Spleen (tissue), 11 donors: ENCODE data around the gene BRD8. TPM values are rescaled to one million over a fixed set of nuclear protein-coding genes. Genes with fewer than 3 reads are reported as not detected.

Source experiments
- DNase-seq: peaks from one replicate; pipeline ENCODE4 v3.0.0-alpha.2; 2020
- H3K27ac ChIP-seq, 8 donors: fragments of 200-600 bp; sonication (generic) in 7 of 8; 1 replicate in 4 of 8; 2 replicates in 4 of 8; pipeline versions ENCODE4 v1.5.0 to v1.8.0; 2016 to 2021; ENCODE audit warnings: inconsistent platforms in 4 of 8, mild to moderate bottlenecking in 4 of 8, moderate library complexity in 1 of 8
- H3K27me3 ChIP-seq, 7 donors: fragments of 200-600 bp; sonication (generic) in 6 of 7; replicated peaks in 1 of 7; 1 replicate in 4 of 7; 2 replicates in 3 of 7; pipeline versions ENCODE4 v1.5.0 to v1.8.0; 2016 to 2021; ENCODE audit warnings: inconsistent platforms in 3 of 7, mild to moderate bottlenecking in 1 of 7
- H3K36me3 ChIP-seq, 6 donors: fragments of 200-600 bp; sonication (generic) in 5 of 6; 1 replicate in 4 of 6; 2 replicates in 2 of 6; pipeline versions ENCODE4 v1.5.0 to v1.8.0; 2016 to 2021; ENCODE audit warnings: inconsistent platforms in 2 of 6
- H3K4me1 ChIP-seq, 6 donors: fragments of 200-600 bp; sonication (generic) in 5 of 6; 1 replicate in 3 of 6; 2 replicates in 3 of 6; pipeline versions ENCODE4 v1.5.0 to v1.8.0; 2016 to 2021; ENCODE audit warnings: inconsistent platforms in 3 of 6
- H3K4me3 ChIP-seq, 8 donors: fragments of 200-600 bp; sonication (generic) in 7 of 8; 1 replicate in 4 of 8; 2 replicates in 4 of 8; pipeline versions ENCODE4 v1.5.0 to v1.8.0; 2016 to 2021; ENCODE audit warnings: inconsistent platforms in 4 of 8, mild to moderate bottlenecking in 4 of 8, moderate library complexity in 2 of 8
- H3K9me3 ChIP-seq, 8 donors: fragments of 200-600 bp; sonication (generic) in 7 of 8; 1 replicate in 4 of 8; 2 replicates in 4 of 8; pipeline versions ENCODE4 v1.5.0 to v1.8.0; 2016 to 2021; ENCODE audit warnings: inconsistent platforms in 4 of 8
- POLR2A ChIP-seq, 3 donors: fragments of 450-650 bp; IDR thresholded peaks; one replicate each; pipeline ENCODE4 v1.5.1; 2017; ENCODE audit warnings: antibody characterized with exemption in 3 of 3, mild to moderate bottlenecking in 1 of 3
- POLR2AphosphoS5 ChIP-seq, 3 donors: sonication (generic); formaldehyde crosslinking; IDR thresholded peaks; one replicate each; pipeline ENCODE4 v1.5.1; 2017; ENCODE audit warnings: antibody characterized with exemption in 3 of 3
- WGBS, 5 donors: extraction: QIAGEN DNeasy Blood & Tissue Kit in 3 of 5; methylation state at CpG; one replicate each; pipeline versions ENCODE4 v1.1.5 to v1.1.7; 2013 to 2018; 5-methylcytosine and 5-hydroxymethylcytosine counted together
- intact Hi-C: fragments of 100-400 bp; cut with DNase I; formaldehyde crosslinking; loops from one replicate; pipeline ENCODE4 v1.15.0; 2023; ENCODE audit warnings: low total_unique reads
- polyA plus RNA-seq, 3 donors: library from polyadenylated mRNA; stranded (reverse); fragments of 200-250 nt; gene quantifications; one replicate each; pipeline ENCODE4 v1.2.1, GENCODE V29; 2013
- total RNA-seq, 7 donors: library from RNA; depleted of rRNA in 3 of 7; stranded (reverse); fragments of >200 nt in 3 of 7; fragmentation: NEBNext Ultra II Directional in 4 of 7; extraction: Animal tissue kit (Norgen Biotek cat#: 25700) in 4 of 7; gene quantifications; one replicate each; pipeline versions ENCODE4 v1.1.0 to v1.2.1, GENCODE V29; 2016 to 2021
- TF ChIP-seq, protein P1 (sequence below), 11 experiments: fragments of 200-600 bp in 7 of 11; fragments of 450-650 bp in 4 of 11; sonication (generic) in 4 of 11; IDR thresholded peaks in 8 of 11; conservative IDR thresholded peaks in 3 of 11; 1 replicate in 7 of 11; 2 replicates in 4 of 11; pipeline versions ENCODE4 v1.4.0 to v1.8.0; 2016 to 2021; ENCODE audit warnings: antibody characterized with exemption in 11 of 11, inconsistent platforms in 4 of 11, mild to moderate bottlenecking in 1 of 11
- donor health status: healthy with polysubstance abuse.
- donor health status: DM: no; HTN: no; CAD: no; lungs with moderate emphysema.
- donor health status: DM: no; HTN: no; CAD: no.
- donor health status: Bipolar disorder and iron deficiency.
- donor health status: healthy.
- donor health status: DM: no; HTN: no; CAD: no.
- donor health status: DM: yes; HTN: yes; CAD: no.

Gene BRD8
- total and polyA plus RNA-seq, 10 donors = 20.5 to 78.6 (median 52.6) TPM

DNA sequence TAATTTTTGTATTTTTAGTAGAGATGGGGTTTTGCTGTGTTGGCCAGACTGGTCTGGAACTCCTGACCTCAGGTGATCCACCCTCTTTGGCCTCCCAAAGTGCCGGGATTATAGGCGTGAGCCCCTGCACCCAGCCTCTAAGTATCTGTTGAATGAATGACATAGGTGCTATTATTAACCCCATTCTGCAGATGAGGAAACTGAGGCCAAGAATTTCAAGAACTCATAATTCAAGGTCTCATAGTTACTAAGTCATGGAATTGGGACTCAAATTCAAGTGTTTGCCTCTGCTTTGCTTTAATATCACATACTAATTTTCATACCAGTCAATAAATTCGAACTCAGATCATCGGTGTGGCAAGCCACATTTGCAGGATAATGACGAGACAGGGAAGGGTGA lies 2.4 kb upstream of the BRD8 start:
- intact Hi-C loops = no loop called here
- Histone ChIP-seq H3K4me3 (no peak overlapping the region), H3K27me3 (no peaks in the 10 kb centered on the region), H3K9me3 (no peaks in the 10 kb centered on the region), H3K36me3 (peaks cover 0 to 57% (median 13%) of the 10 kb centered on the region in 6 donors), H3K4me1 (peaks cover 18 to 47% (median 37%) of the 10 kb centered on the region in 6 donors), H3K27ac (no peak overlapping the region)
- TF ChIP-seq, protein P1, sequence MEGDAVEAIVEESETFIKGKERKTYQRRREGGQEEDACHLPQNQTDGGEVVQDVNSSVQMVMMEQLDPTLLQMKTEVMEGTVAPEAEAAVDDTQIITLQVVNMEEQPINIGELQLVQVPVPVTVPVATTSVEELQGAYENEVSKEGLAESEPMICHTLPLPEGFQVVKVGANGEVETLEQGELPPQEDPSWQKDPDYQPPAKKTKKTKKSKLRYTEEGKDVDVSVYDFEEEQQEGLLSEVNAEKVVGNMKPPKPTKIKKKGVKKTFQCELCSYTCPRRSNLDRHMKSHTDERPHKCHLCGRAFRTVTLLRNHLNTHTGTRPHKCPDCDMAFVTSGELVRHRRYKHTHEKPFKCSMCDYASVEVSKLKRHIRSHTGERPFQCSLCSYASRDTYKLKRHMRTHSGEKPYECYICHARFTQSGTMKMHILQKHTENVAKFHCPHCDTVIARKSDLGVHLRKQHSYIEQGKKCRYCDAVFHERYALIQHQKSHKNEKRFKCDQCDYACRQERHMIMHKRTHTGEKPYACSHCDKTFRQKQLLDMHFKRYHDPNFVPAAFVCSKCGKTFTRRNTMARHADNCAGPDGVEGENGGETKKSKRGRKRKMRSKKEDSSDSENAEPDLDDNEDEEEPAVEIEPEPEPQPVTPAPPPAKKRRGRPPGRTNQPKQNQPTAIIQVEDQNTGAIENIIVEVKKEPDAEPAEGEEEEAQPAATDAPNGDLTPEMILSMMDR (IDR thresholded peaks at IDR 0.05 in 8 of 11, conservative IDR thresholded peaks at IDR 0.05 in 3 of 11) = no peak
- no peak for DNase-seq
- WGBS, 5 donors = 91 to 100% (median 99%) methylated on average over 5 of the region's 5 CpGs

DNA sequence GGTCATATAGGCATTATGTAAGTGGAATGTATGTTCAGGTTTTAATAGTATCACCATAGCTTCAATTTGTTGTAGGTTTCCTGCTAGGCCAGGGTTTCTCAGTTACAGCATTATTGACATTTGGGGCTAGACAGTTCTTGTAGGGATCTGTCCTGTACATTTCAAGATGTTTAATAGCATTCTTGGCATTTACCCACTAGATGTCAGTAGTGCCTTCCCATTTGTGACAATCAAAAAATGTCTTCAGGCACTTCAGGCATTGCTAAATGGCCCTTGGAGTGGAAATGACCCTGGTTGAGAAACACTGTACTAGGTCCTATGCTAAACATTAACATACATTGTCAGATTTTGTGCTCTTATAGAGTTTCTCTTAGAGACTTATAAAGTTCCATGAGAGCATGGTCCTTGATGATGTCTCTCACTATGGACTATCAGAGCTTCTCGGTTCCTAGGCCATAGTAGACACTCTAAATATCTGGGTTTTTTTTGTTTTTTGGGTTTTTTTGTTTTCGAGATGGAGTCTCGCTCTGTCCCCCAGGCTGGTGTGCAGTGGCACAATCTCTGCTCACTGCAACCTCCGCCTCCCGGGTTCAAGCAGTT lies 1.9 kb upstream of the BRD8 start:
- Histone ChIP-seq H3K27ac (no peak overlapping the region), H3K4me3 (peak overlapping the region in 1 of 8 donors; percentile 85), H3K27me3 (no peaks in the 10 kb centered on the region), H3K36me3 (peaks cover 0 to 57% (median 11%) of the 10 kb centered on the region in 6 donors), H3K4me1 (peaks cover 18 to 48% (median 36%) of the 10 kb centered on the region in 6 donors), H3K9me3 (no peaks in the 10 kb centered on the region)
- DNase-seq = no peak
- TF ChIP-seq, protein P1 (IDR thresholded peaks at IDR 0.05 in 8 of 11, conservative IDR thresholded peaks at IDR 0.05 in 3 of 11) = peak in 5 of 11 experiments; percentile 18 to 49 (median 34)
- no peak for TF ChIP-seq POLR2A (IDR thresholded peaks at IDR 0.05)
- 74 to 76% (median 75%) methylated on average over 5 of the region's 5 CpGs for WGBS, 5 donors
- intact Hi-C loops = no loop called here

DNA sequence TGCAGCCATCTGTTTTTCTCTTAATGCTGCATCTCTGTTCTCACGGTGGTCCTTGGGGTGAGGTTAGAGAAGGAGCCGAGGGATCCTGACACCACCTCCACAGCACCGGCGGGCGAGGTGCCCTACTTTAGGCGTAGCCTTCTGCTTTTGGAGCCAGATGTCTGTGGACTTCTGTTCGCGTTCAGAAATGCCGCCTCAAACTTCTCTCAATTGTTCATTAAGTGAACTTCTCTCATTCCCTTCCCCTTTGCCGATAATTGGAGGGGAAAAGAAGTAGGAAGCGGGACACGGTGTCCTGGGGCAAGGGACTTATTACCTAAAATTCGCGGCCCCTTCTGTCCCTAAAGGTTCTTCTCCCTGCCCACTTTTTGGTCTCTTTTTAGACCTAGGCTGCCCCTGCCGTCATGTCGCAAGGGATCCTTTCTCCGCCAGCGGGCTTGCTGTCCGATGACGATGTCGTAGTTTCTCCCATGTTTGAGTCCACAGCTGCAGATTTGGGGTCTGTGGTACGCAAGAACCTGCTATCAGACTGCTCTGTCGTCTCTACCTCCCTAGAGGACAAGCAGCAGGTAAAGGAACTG lies 937 bp upstream of the BRD8 start:
- Histone ChIP-seq H3K9me3 (no peaks in the 10 kb centered on the region), H3K27ac (peak overlapping the region in 3 of 8 donors; percentile 83 to 91 (median 90)), H3K4me3 (peak overlapping the region; percentile 43 to 97 (median 88)), H3K36me3 (peaks cover 0 to 57% (median 14%) of the 10 kb centered on the region in 6 donors), H3K27me3 (no peaks in the 10 kb centered on the region), H3K4me1 (peaks cover 18 to 57% (median 36%) of the 10 kb centered on the region in 6 donors)
- DNase-seq = no peak
- no peak for TF ChIP-seq POLR2AphosphoS5 (IDR thresholded peaks at IDR 0.05)
- TF ChIP-seq, protein P1 (IDR thresholded peaks at IDR 0.05 in 8 of 11, conservative IDR thresholded peaks at IDR 0.05 in 3 of 11) = no peak
- TF ChIP-seq POLR2A (IDR thresholded peaks at IDR 0.05) = no peak
- intact Hi-C loops = no loop called here
- WGBS, 5 donors = 1 to 3% (median 2%) methylated on average over 23 of the region's 23 CpGs

DNA sequence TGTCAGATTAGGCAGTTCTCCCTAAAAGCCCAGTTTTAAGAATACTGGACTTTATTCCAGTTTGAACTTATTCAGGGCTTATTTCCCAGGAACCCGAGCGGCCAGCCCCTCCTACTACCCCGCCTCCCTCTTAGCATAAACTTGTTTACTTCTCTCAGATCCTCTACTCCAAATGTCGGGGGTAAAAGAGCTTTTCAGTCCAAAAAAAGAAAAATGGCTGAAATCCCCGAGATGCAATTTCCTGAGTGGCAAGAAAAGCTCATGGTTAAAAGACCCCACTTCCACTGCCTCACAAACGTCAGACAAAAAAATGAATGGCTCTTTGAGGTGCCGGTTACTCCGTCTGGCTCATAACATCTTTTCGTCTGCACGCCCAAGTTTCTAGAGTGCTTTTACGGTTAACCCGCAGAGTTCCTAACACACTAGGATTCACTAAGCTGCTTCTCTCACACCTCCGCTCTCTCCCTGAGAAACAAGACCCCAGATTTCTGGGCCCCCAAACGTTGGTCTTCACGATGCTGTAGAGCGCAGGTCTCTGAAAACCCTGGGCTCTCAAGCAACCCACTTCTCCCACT lies 402 bp downstream of the BRD8 start:
- DNase-seq = no peak
- Histone ChIP-seq H3K4me1 (peaks cover 18 to 70% (median 41%) of the 10 kb centered on the region in 6 donors), H3K27me3 (no peaks in the 10 kb centered on the region), H3K27ac (peak overlapping the region; percentile 66 to 91 (median 85)), H3K4me3 (peak overlapping the region; percentile 43 to 97 (median 88)), H3K36me3 (peaks cover 0 to 57% (median 24%) of the 10 kb centered on the region in 6 donors), H3K9me3 (no peaks in the 10 kb centered on the region)
- TF ChIP-seq, protein P1 (IDR thresholded peaks at IDR 0.05 in 8 of 11, conservative IDR thresholded peaks at IDR 0.05 in 3 of 11) = no peak
- TF ChIP-seq POLR2AphosphoS5 (IDR thresholded peaks at IDR 0.05) = no peak
- TF ChIP-seq POLR2A (IDR thresholded peaks at IDR 0.05) = no peak
- WGBS, 5 donors = 0 to 1% (median 0%) methylated on average over 16 of the region's 16 CpGs
- intact Hi-C loops = no loop called here
